GM21529 (cell line): Measurements from ENCODE around the gene SLC7A9.

Source experiments
- ATAC-seq: cut with Tn5 transposase; IDR thresholded peaks from one replicate; pipeline ENCODE4 v1.9.1; 2021; ENCODE audit not compliant: unreplicated experiment

The SLC7A9 gene

GRCh38 chr19:32869369-32869965 lies at the start of gene SLC7A9:
TSS of gene SLC7A9 (minus strand) at chr19:32869767. CDS start at chr19:32868534, 1,233 bp downstream.
- ATAC-seq: no peak

DNA sequence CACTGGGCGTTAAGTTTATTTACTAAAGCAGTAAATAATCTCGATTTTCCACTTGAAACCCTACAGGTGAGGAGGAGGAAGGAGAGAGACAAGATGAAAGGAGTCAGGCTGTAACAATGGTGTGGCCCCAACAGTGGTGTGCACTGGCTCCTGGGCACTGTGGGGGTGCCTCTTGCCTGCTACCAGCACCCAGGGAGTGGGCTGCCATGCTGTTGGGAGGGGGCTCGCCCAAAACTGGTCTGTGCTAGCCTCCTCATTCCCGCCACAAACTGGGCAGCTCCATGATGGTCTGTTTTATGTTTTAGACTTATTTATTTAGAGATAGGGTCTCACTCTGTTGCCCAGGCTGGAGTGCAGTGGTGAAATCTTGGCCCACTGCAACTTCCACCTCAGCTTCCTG lies 49.8 kb upstream of the SLC7A9 start:
- ATAC-seq: no peak

DNA sequence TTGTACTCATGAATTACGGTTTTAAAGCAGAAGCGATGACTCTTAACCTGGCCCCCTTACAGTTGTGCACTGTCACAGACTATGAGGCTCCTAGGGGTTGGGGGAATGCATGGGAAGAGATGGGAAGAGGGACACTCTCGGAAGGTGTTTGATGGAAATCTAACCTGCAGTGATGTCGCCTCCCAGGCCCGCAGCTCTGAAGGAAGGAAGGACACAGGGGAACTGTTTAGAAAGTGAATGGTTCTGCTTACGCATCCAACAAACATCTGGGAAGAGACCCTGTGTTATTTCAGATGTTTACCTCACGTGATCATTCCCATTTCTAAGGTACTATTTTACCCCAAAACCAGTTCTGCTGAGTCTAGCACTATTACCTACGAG lies 48.0 kb upstream of the SLC7A9 start:
- ATAC-seq: no peak

DNA sequence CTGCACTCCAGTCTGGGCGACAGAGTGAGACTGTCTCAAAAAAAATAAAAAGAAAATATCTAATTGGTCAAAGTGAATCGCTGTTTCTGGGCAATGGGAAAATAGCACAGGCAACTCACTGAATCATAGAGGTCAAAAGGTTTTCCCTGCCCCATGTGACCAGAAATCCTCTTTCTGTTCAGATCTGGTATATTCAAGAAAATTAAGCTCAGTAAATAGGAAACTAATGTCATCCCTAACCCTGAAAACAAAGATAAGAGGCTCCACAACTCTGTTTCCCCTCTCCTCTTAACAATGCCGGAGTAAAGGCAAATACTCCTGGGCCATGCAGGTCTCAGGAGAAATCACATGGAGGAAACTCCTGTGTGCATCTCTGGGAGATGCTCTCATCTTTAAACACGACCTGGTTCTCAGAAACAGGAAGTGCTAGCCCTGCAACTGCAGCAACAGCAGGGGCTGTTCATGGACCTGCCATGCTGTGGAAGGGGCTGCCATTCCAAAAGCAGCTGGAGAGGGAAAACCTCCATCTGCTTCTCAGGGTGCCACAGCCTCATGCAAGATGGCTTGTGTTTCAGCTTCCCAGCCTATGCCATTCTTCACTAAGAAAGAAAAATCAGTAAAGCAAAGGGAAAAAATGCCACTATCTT lies 47.5 kb upstream of the SLC7A9 start:
- no peak for ATAC-seq

DNA sequence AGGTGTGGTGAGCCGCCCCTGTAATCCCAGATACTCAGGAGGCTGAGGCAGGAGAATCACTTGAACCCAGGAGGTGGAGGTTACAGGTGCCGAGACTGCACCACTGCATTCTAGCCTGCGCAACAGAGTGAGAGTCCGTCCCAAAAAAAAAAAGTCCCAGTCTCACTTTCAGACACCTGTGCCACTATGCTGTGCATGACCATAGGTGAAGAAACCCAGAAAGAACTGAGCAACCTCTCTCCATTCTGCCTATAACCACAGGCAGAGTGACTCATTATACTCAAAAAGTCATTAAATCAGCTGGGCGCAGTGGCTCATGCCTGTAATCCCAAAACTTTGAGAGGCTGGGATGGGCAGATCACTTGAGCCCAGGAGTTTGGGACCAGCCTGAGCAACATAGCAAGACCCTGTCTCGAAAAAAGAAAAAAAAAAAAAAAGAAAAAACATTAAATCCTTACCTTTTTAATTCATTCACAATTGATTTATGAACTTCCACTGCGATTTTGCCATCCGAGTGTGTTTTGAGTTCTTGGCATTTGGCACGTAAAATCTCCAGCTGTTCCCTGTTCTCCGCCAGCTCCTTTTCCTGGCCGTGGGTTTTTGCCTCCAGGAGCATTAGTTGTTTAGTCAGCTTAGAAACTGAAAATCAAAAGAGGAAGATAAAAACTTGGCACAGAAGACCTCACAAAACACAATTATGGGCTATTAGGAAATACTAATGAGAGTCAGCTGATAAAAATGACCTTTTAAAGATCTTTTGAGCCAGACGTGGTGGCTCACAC lies 45.5 kb upstream of the SLC7A9 start:
- ATAC-seq: no peak

DNA sequence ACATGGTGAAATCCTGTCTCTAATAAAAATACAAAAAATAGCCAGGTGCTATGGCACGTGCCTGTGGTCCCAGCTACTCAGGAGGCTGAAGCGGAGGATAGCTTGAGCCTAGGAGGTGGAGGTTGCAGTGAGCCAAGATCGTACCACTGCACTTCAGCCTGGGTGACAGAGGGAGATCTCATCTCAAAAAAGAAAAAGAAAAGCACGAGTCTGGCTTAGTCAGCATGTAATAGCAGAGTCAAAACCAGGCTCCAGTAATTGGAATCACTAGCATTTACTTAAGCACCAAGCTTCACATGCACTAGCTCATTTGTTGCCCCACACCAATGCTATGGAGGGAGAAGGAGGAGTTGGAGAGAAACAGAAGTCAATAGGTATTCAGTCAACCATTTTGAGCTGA lies 41.9 kb upstream of the SLC7A9 start:
- no peak for ATAC-seq

- no peak for ATAC-seq
Observed at GRCh38 chr19:32910874-32911273, 41.3 kb upstream of the SLC7A9 start.

DNA sequence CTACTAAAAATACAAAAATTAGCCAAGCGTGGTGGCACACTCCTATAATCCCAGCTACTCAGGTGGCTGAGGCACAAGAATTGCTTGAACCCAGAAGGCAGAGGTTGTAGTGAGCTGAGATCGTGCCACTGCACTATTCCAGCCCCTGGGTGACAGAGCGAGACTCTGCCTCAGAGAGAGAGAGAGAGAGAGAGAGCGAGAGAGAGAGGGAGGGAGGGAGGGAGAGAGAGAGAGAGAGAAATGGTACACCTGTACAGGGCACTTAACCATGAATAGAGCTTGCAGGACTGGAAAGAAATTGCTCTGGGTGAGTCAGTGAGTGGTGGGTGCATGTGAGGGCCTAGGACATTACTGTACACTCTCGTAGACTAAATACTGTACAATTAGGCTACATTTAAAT lies 40.5 kb upstream of the SLC7A9 start:
- ATAC-seq: no peak

DNA sequence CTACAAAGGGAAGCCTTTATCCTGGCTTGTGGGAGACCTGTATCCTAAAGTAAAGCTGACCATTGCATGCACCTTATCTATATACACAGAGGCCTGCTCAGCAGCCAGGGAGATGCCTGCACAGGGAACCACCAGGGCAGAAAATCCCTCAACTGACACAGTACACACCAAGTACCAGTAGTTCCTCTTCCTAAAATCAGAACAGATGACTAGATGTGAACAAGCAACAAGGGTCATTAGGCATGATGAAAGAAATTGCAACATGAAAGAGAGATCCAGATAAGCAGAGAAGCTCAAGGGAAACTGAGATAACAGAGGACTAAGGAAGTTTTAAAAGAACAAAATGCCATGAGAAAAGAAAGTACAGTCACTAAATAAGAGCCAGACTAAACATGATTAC lies 39.7 kb upstream of the SLC7A9 start:
- ATAC-seq: no peak

- no peak for ATAC-seq
Observed at GRCh38 chr19:32908641-32909190, 39.1 kb upstream of the SLC7A9 start.

GRCh38 chr19:32902448-32902847 lies 32.9 kb upstream of the SLC7A9 start:
- no peak for ATAC-seq

- ATAC-seq: no peak
Observed at GRCh38 chr19:32901504-32902161, 32.1 kb upstream of the SLC7A9 start.

- no peak for ATAC-seq
Observed at GRCh38 chr19:32896516-32897214, 27.1 kb upstream of the SLC7A9 start.

DNA sequence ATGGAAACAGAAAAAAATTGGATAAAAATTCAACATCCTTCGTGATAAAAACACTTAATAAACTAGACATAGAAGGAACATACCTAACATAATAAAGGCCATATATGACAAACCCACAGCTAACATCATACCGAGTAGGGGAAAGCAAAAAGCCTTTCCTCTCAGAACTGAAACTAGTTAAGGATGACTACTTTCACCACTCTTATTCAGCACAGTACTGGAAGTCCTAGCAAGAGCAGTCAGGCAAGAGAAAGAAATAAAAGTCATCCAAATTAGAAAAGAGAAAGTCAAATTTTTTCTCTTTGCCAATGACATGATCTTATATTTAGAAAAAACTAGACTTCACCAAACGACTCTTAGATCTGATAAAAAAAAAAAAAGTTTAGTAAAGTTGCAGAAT lies 25.8 kb upstream of the SLC7A9 start:
- no peak for ATAC-seq

- ATAC-seq: no peak
Observed at GRCh38 chr19:32891609-32892008, 22.0 kb upstream of the SLC7A9 start.

- no peak for ATAC-seq
Observed at GRCh38 chr19:32890841-32891240, 21.3 kb upstream of the SLC7A9 start.

DNA sequence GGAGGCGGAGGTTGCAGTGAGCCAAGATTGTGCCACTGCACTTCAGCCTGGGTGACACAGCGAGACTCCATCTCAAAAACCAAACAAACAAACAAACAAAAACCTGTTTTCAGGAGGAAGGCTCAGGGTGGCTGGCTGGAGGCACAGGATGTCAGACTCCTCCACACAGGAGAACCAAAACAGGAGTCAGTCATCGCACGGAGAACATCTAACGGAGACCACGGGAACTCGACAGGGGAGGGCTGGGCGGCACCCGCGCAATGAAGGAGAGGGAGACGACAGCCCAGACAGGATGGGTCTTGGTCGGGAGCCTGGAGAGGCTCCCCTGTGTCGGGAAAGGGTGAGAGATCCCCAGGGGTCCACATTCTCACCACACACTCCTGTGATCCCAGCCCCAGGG lies 20.8 kb upstream of the SLC7A9 start:
- ATAC-seq: no peak

- ATAC-seq: no peak
Observed at GRCh38 chr19:32889137-32889934, 19.8 kb upstream of the SLC7A9 start.

GRCh38 chr19:32887572-32888215 lies 18.1 kb upstream of the SLC7A9 start:
- no peak for ATAC-seq

- no peak for ATAC-seq
Observed at GRCh38 chr19:32886241-32886640, 16.7 kb upstream of the SLC7A9 start.
